CD4-positive, alpha-beta T cell treated with Interleukin-10 for 1 hour (primary cell): Measurements from ENCODE around the gene PRDX5.
A peak's percentile ranks its signal among the peaks of the same experiment; 100 is the strongest.

Experiments used
- DNase-seq: peaks from one replicate; pipeline ENCODE4 v3.0.0-alpha.2; 2020

Gene PRDX5

DNA sequence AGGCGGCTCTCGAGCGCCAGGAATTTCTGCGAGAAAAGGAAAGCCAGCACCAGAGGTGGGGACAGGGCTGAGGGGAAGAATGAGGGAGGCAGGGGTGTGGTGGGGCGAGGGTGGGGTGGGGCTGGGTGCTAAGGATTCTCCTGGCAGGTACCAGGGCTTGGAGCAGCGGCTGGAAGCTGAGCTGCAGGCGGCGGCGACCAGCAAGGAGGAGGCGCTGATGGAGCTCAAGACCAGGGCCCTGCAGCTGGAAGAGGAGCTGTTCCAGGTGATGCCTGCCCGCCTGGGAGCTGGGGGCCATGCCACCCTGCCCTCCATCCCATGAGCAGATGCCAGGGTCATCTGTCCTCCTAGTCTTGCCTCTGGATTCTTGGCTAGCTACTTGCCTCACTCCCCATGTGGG, 31.5 kb downstream of the PRDX5 start:
- DNase-seq = no peak

DNA sequence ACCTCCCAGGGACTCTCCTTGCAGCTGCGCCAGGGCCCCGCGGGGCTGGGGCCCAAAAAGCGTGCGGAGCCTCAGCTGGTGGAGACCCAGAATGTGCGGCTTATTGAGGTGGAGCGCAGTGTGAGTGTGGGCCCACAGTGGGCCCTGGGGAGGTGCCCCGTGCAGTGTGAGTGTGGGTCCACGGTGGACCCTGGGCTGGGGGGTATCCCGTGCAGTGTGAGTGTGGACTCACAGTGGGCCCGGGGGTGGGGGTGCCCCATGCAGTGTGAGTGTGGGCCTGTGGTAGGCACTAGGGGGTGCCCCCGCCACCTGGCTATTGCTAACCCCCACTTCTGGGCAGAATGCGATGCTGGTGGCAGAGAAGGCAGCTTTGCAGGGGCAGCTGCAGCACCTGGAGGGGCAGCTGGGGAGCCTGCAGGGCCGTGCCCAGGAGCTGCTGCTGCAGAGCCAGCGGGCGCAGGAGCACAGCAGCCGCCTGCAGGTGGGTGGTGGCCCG, 33.3 kb downstream of the PRDX5 start:
- DNase-seq = no peak

GRCh38 chr11:64352099-64352994, 34.4 kb downstream of the PRDX5 start:
- no peak for DNase-seq

GRCh38 chr11:64352995-64353714, 35.2 kb downstream of the PRDX5 start:
- DNase-seq = no peak

DNA sequence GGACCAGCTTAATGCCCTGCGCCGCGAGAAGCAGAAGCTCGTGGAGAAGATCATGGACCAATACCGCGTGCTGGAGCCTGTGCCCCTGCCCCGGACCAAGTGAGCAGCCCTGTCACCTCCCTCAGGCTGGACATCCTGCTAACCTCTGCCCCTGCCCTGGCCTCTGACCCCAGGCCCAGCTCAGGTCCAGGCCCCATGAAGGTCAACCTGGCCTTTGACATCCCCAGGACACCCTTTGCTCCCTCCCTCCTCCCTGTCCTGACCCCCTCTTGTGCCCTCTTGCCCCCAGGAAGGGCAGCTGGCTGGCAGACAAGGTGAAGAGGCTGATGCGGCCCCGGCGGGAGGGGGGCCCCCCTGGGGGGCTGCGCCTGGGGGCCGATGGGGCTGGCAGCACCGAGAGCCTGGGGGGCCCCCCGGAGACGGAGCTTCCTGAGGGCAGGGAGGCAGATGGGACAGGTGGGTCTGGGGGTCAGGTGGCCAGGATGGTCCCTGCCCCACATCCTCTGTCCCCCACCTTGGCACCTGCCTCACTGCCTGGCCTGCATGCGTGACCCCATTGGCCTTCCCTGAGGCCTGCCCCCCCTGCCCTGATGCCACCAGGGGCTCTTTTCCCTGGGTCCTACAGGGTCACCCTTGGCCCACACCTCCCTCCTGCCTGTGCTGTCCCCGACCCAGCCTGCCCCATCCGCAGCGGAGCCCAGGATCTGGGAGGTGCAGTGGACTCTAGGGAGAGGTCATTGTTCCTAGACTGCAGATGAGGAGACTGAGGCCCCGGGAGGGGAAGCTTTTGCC, 36.0 kb downstream of the PRDX5 start:
- DNase-seq = no peak

DNA sequence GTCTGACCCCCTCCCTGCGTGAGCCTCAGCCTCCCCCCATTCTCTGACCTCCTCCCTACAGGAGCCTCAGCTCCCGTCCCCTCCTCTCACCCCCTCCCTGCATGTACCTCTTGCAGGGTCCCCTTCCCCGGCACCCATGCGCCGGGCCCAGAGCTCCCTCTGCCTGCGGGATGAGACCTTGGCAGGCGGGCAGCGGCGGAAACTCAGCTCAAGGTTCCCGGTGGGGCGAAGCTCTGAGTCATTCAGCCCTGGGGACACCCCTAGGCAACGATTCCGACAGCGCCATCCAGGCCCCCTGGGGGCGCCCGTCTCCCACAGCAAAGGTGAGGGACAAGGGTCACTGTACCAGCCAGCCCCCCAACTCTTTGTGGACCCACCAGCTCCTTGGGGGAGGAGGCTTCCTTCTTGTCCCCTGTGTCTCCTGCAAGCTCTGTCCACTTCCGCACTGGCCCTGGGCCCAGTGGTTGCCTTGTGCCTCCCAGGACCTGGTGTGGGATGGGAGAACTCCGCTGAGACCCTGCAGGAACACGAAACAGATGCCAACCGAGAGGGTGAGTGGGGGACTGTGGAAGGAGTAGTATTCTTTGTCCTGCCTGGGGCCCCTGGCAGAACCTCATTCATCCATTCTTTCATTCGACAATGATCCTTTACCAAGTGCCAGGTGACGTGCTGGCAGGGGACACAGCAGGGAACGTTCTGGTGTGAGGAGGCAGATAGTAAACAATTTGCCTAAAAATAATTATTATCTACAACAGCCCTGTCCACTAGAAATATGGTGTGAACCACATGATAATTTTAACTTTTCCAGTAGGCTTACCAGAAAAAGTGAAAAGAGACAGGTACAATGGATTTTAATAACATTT, 37.4 kb downstream of the PRDX5 start:
- DNase-seq = peak; percentile 38

- peak; percentile 41 for DNase-seq
These were observed 38.8 kb downstream of the PRDX5 start for GRCh38 chr11:64356498-64357411.

DNA sequence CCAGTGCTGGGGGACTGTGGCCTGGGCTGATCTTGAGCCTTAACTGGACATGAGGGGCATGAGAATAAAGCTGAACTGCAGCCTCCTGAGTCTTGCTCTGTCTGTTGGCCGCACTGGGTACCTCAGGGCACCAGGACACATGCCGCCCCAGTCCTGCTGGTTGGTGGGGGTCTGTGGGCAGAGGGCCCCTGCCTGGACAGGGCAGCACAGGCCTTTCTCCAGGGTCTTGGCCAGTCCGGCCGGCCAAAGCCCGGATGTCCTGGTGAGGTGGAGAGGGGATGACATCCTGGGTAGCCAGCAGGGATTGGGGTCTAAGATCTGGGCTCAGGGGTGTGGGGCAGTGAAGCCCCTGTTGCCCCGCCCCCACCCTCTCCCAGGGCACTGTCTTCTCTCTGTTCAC, 39.5 kb downstream of the PRDX5 start:
- no peak for DNase-seq

DNA sequence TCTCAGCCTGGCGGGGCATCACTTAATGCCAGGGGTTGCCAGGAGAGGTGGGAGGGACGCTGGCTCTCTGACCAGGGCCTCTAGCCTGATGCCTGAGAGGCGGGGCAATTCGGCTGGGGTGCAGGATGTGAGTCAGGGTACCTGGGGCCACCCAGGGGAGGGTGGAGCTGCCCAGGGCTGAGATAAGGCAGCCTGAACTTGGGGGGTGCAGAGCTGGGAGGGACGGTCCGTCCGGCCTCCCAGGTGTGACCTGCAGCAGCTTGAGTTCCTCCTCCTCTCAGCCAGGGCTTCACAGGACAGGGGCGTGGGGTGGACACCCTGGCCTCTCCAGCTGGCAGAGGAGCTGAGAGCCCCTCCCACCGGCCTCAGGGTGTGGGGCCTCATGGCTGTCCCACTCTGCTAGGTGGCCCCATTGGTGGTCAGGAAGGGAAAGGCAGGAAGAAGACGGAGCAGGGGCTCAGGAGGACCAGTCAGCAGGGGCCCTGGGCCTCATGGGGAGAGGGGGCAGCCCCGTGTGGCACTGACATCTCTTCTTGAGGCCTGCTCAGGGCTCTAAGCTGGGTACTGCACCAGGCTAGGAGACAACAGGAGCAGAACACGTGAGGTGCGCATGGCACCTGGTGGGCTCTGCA, 40.1 kb downstream of the PRDX5 start:
- DNase-seq = peak; percentile 26

- no peak for DNase-seq
These were observed 40.6 kb downstream of the PRDX5 start for GRCh38 chr11:64358536-64358906.

- DNase-seq = peak; percentile 47
These were observed 41.2 kb downstream of the PRDX5 start, which contains the start of gene RPS6KA4 for GRCh38 chr11:64358907-64359711. Gene RPS6KA4 (plus strand): TSS chr11:64359162. CDS start chr11:64359236, 74 bp downstream.

- no peak for DNase-seq
These were observed 42.0 kb downstream of the PRDX5 start for GRCh38 chr11:64359712-64360445.

GRCh38 chr11:64360448-64360921, 42.6 kb downstream of the PRDX5 start:
- no peak for DNase-seq

DNA sequence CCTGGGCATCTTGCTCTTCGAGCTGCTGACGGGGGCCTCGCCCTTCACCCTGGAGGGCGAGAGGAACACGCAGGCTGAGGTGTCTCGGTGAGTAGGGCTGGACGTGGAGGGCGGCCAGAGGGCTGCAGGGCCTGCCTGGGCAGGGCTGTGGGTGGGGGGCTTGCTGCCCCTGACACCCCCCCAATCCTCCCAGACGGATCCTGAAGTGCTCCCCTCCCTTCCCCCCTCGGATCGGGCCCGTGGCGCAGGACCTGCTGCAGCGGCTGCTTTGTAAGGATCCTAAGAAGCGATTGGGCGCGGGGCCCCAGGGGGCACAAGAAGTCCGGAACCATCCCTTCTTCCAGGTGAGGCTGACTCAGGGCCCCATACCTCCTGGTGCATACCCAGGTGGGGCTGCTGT, 43.7 kb downstream of the PRDX5 start:
- DNase-seq = no peak

- no peak for DNase-seq
These were observed 44.4 kb downstream of the PRDX5 start for GRCh38 chr11:64362339-64362738.

DNA sequence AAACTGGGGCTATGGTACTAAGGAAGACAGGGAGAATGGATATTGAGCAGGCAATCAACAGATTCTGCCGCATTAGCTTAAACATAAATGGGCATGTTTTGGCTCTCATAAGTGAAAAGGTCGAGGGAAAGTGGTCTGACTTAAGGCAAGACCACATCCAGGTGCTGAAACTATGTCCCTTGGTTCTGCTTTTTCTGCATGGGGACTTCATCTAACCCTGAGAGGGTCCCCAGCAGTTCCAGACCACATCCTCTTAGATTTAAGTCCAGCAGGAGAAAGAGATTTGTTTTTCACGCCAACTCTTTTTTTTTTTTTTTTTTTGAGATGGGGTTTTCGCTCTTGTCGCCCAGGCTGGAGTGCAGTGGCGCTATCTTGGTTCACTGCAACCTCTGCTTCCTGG, 46.5 kb downstream of the PRDX5 start:
- no peak for DNase-seq

DNA sequence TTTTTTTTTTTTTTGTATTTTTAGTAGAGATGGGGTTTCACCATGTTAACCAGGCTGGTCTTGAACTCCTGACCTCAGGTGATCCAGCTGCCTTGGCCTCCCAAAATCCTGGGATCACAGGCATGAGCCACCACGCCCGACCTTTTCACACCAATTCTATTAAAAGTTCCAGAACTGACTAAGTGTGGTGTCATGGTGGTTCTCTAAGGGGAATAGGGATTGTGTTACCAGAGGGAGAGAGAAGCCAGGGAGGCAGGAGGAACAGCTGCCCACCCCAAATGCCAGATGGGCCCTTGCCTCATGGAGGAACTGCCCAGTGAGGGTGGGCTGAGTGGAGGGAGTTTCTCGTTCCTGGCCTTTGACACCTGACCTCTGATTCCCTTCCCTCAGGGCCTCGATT, 47.0 kb downstream of the PRDX5 start:
- DNase-seq = no peak

DNA sequence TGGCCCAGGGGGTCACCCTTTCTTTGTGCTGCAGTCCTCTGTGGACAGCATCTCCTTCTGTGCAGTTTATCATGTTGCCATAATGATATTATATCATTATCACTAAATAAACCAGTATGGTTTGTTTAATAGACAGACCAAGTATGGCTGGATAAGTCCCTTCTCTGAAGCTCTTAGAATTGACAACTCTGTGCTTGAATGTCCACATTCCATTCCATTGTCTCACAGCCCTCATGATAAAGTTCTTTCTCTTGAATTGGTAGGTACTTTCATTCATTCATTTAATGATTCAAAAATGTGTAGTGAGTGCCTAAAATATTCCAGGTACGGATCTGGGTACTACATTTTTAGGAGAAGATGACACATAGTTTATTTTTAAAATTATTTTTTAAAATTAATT, 48.8 kb downstream of the PRDX5 start:
- DNase-seq = no peak
